Choroid plexus epithelial cell (primary cell): ENCODE results near the gene ARHGAP26.
A peak's percentile ranks its signal among the peaks of the same experiment; 100 is the strongest.

Source experiments
- DNase-seq: peaks from one replicate; pipeline ENCODE4 v3.0.0-alpha.2; 2010; ENCODE audit warnings: low read depth
- H3K4me3 ChIP-seq: 2 replicates; pipeline ENCODE4 v1.5.1; 2011; ENCODE audit warnings: low read depth, mild to moderate bottlenecking, control low read depth, low read length, moderate library complexity
- CTCF ChIP-seq: conservative IDR thresholded peaks from 2 replicates; pipeline ENCODE4 v1.5.1; 2011; ENCODE audit warnings: low read depth, mild to moderate bottlenecking, control low read depth, inconsistent platforms, low read length, moderate library complexity

Gene ARHGAP26

DNA sequence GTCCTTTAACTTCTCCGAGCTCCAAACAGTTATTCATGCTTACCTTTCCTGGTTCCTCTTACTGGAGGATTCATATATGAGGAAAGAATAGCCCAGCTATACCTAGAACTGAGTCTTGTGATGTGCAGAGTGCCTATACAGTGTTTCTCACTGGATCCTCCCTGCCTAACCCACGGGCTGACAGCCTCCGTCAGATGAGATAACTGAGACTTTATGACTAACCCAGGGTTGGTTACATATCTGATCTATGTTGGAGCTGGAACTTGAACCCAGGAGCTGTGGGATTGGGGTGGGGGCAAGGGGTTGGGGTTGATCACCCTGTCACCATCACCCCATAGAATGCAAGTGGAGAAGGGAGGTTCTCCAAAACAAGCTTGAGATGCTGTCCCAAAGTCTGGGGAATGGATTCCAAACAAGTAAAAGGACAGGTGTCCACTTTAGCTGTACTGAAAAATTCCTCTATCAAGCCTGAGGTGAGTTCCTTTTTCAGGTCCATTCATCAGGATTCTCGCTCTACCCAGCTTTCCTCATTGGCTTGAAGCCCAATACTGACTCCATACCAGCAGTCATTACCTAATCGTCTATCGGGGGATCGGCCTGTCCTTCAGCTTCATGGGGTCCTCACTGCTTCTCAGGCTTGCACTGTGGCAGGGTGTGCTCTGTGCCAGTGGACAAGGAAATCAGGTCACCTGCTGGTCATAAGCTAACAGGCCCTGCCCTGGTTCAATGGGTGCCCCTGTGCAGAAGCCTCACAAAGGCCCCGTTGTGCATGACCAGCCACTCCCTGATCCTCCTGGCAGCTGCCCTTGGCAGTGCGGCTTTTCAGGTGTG, 100.6 kb downstream of the ARHGAP26 start:
- H3K4me3 ChIP-seq, result no peak overlapping the region
- TF ChIP-seq CTCF, result no peak
- no peak for DNase-seq

DNA sequence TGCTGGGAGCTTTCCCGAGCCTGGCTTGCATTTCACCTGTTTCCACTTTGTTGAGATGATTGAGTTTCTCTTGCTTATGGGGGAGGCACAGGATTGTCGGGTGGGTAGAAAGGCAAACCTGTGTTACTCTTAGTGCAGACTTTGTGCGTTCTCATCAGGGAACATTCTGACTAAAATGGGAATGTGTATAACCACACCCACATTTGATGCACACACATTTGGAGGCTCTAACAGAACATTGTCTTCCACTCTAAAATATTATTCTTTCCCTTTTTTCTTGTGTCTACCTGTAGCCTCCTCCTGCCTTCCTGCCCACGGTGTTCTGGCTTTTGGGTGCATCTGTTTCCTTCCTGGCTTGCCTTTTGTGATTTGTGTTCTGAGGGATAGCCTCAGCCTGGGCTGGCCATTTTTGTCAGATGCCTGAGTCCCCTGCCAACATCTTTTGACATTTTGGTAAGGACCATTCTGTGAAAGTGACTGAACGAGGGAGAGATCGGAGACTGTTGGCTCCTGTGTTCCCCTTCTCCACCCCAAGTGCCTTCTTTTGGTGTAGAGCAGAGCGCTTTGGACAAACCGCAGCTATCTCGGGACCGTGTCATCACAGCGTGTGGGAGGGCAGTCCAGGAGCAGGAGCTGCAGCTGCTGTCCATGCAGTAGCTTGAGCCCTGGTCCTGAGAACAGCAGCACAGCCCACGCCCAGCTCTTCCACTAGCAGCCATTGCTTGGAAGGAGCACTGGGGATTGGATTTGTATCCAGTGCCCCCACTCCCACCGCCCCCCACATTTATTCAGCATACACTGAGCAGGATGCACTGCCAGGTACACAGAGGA, 101.4 kb downstream of the ARHGAP26 start:
- peak; percentile 56 for DNase-seq
- TF ChIP-seq CTCF, result no peak
- no peak overlapping the region for H3K4me3 ChIP-seq

DNA sequence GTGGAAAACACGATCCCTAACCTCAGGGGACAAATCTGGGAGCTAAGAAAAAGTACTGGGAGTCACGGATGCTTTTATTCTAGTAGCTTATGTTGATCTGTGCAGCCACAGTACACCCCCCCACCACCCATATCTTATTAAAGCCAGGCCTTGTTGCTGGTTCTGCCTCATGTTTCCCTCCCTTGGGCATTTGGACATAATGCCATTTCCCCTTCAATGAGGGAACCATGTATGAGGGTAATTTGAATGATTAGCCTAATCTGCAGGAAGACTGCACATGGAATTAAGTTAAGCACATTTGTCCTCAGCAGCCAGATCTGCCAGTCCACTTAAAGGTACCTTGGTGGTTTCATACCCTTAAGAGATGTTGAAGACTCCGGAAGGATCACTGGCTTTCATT, 102.0 kb downstream of the ARHGAP26 start:
- no peak for DNase-seq
- TF ChIP-seq CTCF, result no peak

GRCh38 chr5:142872795-142873194, 102.6 kb downstream of the ARHGAP26 start:
- DNase-seq, result peak; percentile 41
- no peak for TF ChIP-seq CTCF
- H3K4me3 ChIP-seq, result no peak overlapping the region

More for the DNA sequence above, 102.0 kb downstream of the ARHGAP26 start:
- H3K4me3 ChIP-seq, result no peak overlapping the region

DNA sequence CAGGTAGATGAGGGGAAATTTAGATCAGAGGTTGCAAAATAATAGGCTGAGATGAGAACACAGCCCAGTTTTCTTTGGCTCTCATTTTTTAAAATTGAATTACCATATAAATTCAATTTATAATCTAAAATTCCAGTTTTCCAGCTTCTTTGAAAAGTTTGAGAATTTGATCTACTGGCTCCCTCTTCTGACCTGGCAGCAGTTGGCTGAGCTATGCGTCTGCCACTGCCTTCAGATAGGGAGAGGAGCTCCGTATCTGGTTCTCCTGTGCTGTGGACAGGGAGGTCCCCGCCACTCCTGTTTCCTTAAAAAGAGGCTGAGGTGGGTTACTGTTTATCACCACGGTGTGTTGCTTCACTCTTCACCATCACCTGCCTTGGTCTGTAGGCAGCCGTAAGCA, 103.7 kb downstream of the ARHGAP26 start:
- peak; percentile 38 for TF ChIP-seq CTCF
- peak; percentile 31 for DNase-seq
- H3K4me3 ChIP-seq, result no peak overlapping the region

GRCh38 chr5:142874540-142874939, 104.4 kb downstream of the ARHGAP26 start:
- no peak overlapping the region for H3K4me3 ChIP-seq
- peak; percentile 33 for DNase-seq
- TF ChIP-seq CTCF, result no peak
